MCF 10A (cell line): ENCODE results near the gene CD7. TPM values are rescaled to one million over a fixed set of nuclear protein-coding genes. Genes with fewer than 3 reads are reported as not detected.

Experiments
- BruUV-seq: library from RNA; stranded (reverse); fragments of 400-500 nt; replicated peaks from 2 replicates; lab custom pipeline; 2021; lab: Mats Ljungman, UMichigan
- CTCF ChIA-PET: fragments of 300-600 bp; sonication (Branson Sonifier 250); formaldehyde crosslinking; extraction: SDS; loops from one replicate; lab custom pipeline; 2021; ENCODE audit warnings: antibody characterized with exemption, inconsistent platforms; lab: Yijun Ruan, JAX
- POLR2A ChIA-PET: fragments of 300-600, 350-650 bp; sonication (Branson Sonifier 250); formaldehyde crosslinking; extraction: SDS; loops from one replicate; lab custom pipeline; 2020; ENCODE audit warnings: antibody characterized with exemption, inconsistent platforms; lab: Yijun Ruan, JAX
- DNase-seq: peaks from one replicate; pipeline ENCODE4 v3.0.0-alpha.2; 2018; ENCODE audit not compliant: unreplicated experiment
- H3K27ac Mint-ChIP-seq: one replicate; pipeline ENCODE4 v1.8.0; 2022; ENCODE audit warnings: mild to moderate bottlenecking, low read depth, mixed read lengths; ENCODE audit not compliant: unreplicated experiment
- H3K27me3 Mint-ChIP-seq: one replicate; pipeline ENCODE4 v1.8.0; 2022; ENCODE audit warnings: mixed read lengths; ENCODE audit not compliant: insufficient read depth, unreplicated experiment
- H3K36me3 Mint-ChIP-seq: one replicate; pipeline ENCODE4 v1.8.0; 2022; ENCODE audit warnings: mild to moderate bottlenecking, moderate library complexity, mixed read lengths; ENCODE audit not compliant: insufficient read depth, unreplicated experiment
- H3K4me1 Mint-ChIP-seq: one replicate; pipeline ENCODE4 v1.8.0; 2022; ENCODE audit warnings: mixed read lengths; ENCODE audit not compliant: insufficient read depth, unreplicated experiment
- H3K4me3 Mint-ChIP-seq: one replicate; pipeline ENCODE4 v1.8.0; 2022; ENCODE audit warnings: mild to moderate bottlenecking, moderate library complexity, mixed read lengths; ENCODE audit not compliant: unreplicated experiment
- H3K9me3 Mint-ChIP-seq: one replicate; pipeline ENCODE4 v1.8.0; 2022; ENCODE audit warnings: mixed read lengths; ENCODE audit not compliant: unreplicated experiment
- intact Hi-C: fragments of 100-400 bp; cut with micrococcal nuclease; formaldehyde crosslinking; loops from 2 replicates; pipeline ENCODE4 v1.14.1; 2022
- total RNA-seq: library from RNA; stranded (reverse); gene quantifications from 2 replicates; pipeline ENCODE4 v1.2.3, GENCODE V29; 2022
- TF ChIP-seq, protein P1 (sequence below): fragments of 200-600 bp; IDR thresholded peaks from one replicate; pipeline ENCODE4 v1.8.0; 2022; ENCODE audit warnings: antibody characterized with exemption, mild to moderate bottlenecking; ENCODE audit not compliant: unreplicated experiment

The CD7 gene
- total RNA-seq, 1 experiment from 2014 or later: 0.63 TPM

DNA sequence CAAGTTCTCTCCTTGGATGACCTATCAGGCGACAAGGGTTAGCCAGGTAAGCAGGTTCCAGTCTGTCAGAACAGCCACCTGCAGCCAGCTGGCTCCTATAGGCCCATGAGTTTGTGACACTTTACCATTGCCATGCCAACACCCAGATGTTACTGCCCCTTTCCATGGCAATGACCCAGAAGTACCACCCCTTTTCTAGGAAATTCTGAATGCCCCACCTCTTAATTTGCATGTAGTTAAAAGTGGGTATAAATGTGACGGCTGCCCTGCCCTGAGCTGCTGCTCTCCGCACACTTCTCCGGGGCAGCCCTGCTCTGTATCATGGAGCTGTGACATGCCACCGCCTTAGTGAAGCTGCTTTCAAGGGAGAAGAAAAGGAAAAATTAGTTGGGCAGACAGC is 26.2 kb upstream of the CD7 start:
- ChIA-PET CTCF (interaction anchor here (0.6 kb wide), 1 partner anchor 124 kb away, joined by 4 read pairs; no protein-coding TSS in a partner anchor), POLR2A (interaction anchor here (0.6 to 1.2 kb wide), 6 partner anchors 11 to 467 kb away, joined by 3 to 4 read pairs (median 3); no protein-coding TSS in a partner anchor)
- H3K36me3 Mint-ChIP-seq: no peaks in the 10 kb centered on the region
- H3K9me3 Mint-ChIP-seq: no peaks in the 10 kb centered on the region
- no peak for DNase-seq
- TF ChIP-seq, protein P1, sequence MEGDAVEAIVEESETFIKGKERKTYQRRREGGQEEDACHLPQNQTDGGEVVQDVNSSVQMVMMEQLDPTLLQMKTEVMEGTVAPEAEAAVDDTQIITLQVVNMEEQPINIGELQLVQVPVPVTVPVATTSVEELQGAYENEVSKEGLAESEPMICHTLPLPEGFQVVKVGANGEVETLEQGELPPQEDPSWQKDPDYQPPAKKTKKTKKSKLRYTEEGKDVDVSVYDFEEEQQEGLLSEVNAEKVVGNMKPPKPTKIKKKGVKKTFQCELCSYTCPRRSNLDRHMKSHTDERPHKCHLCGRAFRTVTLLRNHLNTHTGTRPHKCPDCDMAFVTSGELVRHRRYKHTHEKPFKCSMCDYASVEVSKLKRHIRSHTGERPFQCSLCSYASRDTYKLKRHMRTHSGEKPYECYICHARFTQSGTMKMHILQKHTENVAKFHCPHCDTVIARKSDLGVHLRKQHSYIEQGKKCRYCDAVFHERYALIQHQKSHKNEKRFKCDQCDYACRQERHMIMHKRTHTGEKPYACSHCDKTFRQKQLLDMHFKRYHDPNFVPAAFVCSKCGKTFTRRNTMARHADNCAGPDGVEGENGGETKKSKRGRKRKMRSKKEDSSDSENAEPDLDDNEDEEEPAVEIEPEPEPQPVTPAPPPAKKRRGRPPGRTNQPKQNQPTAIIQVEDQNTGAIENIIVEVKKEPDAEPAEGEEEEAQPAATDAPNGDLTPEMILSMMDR: no peak
- intact Hi-C loops: no loop called here
- H3K27ac Mint-ChIP-seq: no peak overlapping the region
- peaks cover 12% of the 10 kb centered on the region for H3K4me1 Mint-ChIP-seq
- no peak overlapping the region for H3K4me3 Mint-ChIP-seq
- H3K27me3 Mint-ChIP-seq: peaks cover 5% of the 10 kb centered on the region
- no TSS peak for BruUV-seq

GRCh38 chr17:82342361-82343079 is 25.1 kb upstream of the CD7 start:
- ChIA-PET CTCF (no interaction called here), POLR2A (interaction anchor here (0.7 to 1.1 kb wide), 4 partner anchors 10 to 151 kb away, joined by 3 to 6 read pairs (median 3); no protein-coding TSS in a partner anchor)
- no TSS peak for BruUV-seq
- TF ChIP-seq, protein P1: no peak
- H3K4me1 Mint-ChIP-seq: peaks cover 13% of the 10 kb centered on the region
- H3K36me3 Mint-ChIP-seq: no peaks in the 10 kb centered on the region
- no peak for DNase-seq
- no peak overlapping the region for H3K27ac Mint-ChIP-seq
- H3K27me3 Mint-ChIP-seq: no peaks in the 10 kb centered on the region
- no peak overlapping the region for H3K4me3 Mint-ChIP-seq
- H3K9me3 Mint-ChIP-seq: no peaks in the 10 kb centered on the region
- intact Hi-C loops: no loop called here

DNA sequence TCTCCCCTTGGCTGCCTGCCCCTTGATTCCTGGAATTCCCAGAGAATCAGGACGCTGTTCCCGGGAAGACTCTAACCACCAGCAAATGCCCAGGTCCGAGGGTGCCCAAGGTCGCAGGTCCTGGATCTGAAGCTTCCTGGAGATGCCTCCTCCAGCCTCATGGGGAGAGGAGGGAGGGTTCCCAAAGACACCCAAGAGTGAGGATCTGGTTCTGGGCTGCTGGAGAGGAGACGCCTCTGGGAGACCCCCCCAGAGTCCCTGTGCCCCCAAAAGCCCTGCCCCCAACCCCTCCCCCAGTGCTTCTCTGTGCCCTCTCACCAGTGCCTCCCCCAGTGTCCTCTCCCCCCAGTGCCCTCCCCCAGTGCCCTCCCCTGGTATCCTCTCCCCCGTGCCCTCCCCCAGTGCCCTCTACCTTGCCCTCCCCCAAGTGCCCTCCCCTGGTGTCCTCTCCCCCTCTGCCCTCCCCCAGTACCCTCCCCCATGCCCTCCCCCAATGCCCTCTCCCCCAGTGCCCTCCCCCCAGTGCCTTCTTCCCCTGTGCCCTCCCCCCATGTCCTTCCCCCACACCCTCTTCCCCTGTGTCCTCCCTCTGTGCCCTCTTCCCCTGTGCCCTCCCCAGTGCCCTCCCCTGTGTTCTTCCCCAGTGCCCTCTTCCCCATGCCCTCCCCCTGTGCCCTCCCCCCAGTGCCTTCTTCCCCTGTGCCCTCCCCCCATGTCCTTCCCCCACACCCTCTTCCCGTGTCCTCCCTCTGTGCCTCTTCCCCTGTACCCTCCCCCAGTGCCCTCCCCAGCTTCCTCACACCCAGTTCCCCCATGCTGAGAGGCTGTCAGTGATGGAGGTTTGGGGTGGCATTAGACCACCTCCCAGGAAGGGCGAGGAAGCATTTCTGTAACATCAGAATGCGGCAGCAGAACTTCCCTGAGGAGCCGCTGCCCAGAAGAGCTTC is 22.5 kb upstream of the CD7 start:
- TF ChIP-seq, protein P1: no peak
- no peaks in the 10 kb centered on the region for H3K9me3 Mint-ChIP-seq
- H3K4me3 Mint-ChIP-seq: peak overlapping the region; percentile 63
- POLR2A ChIA-PET: interaction anchor here (1.2 to 2.2 kb wide), 5 partner anchors 43 to 252 kb away, joined by 4 to 20 read pairs (median 6); no protein-coding TSS in a partner anchor
- no TSS peak for BruUV-seq
- H3K4me1 Mint-ChIP-seq: peaks cover 20% of the 10 kb centered on the region
- H3K36me3 Mint-ChIP-seq: peaks cover 6% of the 10 kb centered on the region
- H3K27me3 Mint-ChIP-seq: no peaks in the 10 kb centered on the region
- peak overlapping the region; percentile 93 for H3K27ac Mint-ChIP-seq
- CTCF ChIA-PET: interaction anchor here (3.0 kb wide), 1 partner anchor 12 kb away, joined by 14 read pairs; no protein-coding TSS in a partner anchor
- intact Hi-C loops: loop anchor here (2.0 kb wide), 1 partner anchor 253 kb away; no protein-coding TSS in a partner anchor
- DNase-seq: no peak
